ENCODE results near the gene TMEM107. TPM values are rescaled to one million over a fixed set of nuclear protein-coding genes. Genes with fewer than 3 reads are reported as not detected.

The TMEM107 gene
- total RNA-seq, 4 donors from 2014 or later, result 13.7 to 21.4 (median 19.4) TPM

- no peak overlapping the region for H3K27ac ChIP-seq
These were observed 28.3 kb downstream of the TMEM107 start for GRCh38 chr17:8147805-8148404.

DNA sequence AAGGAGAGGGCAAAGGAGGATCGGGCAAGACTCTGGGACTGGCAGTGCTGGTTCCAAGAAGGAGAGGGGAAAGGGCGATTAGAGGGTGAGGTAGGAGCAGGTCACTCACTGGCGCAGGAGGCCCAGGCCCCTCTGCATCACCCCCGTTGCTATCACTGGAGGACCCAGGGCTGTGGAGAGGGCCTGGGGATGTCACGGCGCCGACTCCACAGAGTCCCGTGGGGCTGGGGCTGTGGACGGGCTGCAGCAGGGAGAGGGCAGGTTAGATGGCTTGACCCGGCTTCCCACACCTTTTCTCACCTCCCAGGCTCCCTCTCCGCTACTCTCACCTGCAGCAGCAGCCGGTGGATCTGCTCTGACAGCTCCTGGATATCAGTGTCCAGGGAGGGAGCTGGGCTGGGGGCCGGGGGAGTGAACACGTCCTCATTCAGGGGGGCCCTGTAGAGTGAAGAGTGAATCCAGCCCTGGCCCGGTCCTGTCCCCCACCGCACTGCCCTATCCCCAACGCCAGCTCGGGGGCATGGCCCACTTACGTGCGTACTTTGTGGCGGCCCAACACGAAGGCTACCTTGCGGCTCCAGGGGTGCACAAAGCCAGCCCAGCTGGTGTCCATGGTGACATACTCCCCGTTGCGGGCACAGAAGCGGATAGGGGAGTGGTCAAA is 28.9 kb downstream of the TMEM107 start:
- H3K27ac ChIP-seq, result no peak overlapping the region

More at GRCh38 chr17:8147805-8148404, 28.3 kb downstream of the TMEM107 start:
- Histone ChIP-seq H3K9me3 (no peaks in the 10 kb centered on the region), H3K4me1 (peaks cover 44% of the 10 kb centered on the region), H3K4me3 (no peak overlapping the region), H3K27me3 (no peaks in the 10 kb centered on the region), H3K36me3 (peaks cover 83% of the 10 kb centered on the region)
- TF ChIP-seq POLR2AphosphoS5 (IDR thresholded peaks at IDR 0.05) (no peak), POLR2A (IDR thresholded peaks at IDR 0.05) (no peak), EP300 (IDR thresholded peaks at IDR 0.05) (no peak)
- TF ChIP-seq, protein P1, sequence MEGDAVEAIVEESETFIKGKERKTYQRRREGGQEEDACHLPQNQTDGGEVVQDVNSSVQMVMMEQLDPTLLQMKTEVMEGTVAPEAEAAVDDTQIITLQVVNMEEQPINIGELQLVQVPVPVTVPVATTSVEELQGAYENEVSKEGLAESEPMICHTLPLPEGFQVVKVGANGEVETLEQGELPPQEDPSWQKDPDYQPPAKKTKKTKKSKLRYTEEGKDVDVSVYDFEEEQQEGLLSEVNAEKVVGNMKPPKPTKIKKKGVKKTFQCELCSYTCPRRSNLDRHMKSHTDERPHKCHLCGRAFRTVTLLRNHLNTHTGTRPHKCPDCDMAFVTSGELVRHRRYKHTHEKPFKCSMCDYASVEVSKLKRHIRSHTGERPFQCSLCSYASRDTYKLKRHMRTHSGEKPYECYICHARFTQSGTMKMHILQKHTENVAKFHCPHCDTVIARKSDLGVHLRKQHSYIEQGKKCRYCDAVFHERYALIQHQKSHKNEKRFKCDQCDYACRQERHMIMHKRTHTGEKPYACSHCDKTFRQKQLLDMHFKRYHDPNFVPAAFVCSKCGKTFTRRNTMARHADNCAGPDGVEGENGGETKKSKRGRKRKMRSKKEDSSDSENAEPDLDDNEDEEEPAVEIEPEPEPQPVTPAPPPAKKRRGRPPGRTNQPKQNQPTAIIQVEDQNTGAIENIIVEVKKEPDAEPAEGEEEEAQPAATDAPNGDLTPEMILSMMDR (IDR thresholded peaks at IDR 0.05), result no peak
- WGBS, result 95% methylated on average over 6 of the region's 13 CpGs
- DNase-seq (ENCODE audit: low spot score in 2 of 2), result no peak

DNA sequence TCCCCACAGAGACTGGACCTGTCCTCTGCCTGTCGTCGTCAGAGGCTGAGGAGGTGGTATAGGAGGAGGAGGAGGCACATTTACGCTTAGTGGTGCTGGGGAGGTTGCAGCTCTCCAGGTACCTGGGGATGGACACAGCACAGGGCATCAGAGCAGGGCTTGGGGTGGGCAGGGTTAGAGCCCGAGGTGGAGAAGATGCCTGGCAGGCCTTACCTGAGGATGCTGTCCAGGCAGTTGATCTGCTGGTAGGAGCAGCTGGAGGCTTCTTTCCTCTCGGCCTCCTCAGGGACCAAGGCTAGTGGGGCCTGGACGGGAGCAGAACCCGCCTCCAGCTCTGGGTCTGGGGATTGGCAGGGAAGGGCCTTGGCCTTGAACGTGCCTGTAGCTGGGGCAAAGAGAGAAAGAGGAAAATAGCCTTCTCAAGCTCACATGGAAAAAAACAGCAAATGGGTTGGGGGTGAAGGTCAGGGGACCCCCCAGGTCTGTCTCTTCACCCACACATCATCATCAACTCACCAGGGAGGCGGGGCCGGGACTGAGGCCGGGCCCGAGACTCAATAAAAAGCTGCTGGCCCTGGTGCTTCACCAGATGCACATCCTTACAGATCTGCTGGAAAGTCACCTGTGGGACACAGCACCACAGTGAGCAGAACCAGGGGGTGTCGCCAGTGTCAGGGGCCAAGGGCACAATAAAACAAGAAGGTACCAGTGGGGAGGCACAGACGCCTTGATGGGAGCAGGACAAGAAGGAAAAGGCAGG is 29.6 kb downstream of the TMEM107 start:
- H3K4me1 ChIP-seq, result peaks cover 44% of the 10 kb centered on the region
- TF ChIP-seq, protein P1 (IDR thresholded peaks at IDR 0.05), result no peak
- TF ChIP-seq POLR2A (IDR thresholded peaks at IDR 0.05) (no peak), EP300 (IDR thresholded peaks at IDR 0.05) (no peak), POLR2AphosphoS5 (IDR thresholded peaks at IDR 0.05) (no peak)
- WGBS, result 91% methylated on average over 14 of the region's 14 CpGs

More for the DNA sequence above, 28.9 kb downstream of the TMEM107 start:
- no peaks in the 10 kb centered on the region for H3K27me3 ChIP-seq
- no peak overlapping the region for H3K4me3 ChIP-seq
- 90% methylated on average over 26 of the region's 26 CpGs for WGBS
- H3K36me3 ChIP-seq, result peaks cover 90% of the 10 kb centered on the region
- no peaks in the 10 kb centered on the region for H3K9me3 ChIP-seq
- peak in 1 of 2 donors; percentile 73 for DNase-seq (ENCODE audit: low spot score in 2 of 2)
- H3K4me1 ChIP-seq, result peaks cover 44% of the 10 kb centered on the region
- TF ChIP-seq EP300 (IDR thresholded peaks at IDR 0.05) (no peak), POLR2A (IDR thresholded peaks at IDR 0.05) (no peak), POLR2AphosphoS5 (IDR thresholded peaks at IDR 0.05) (no peak)
- TF ChIP-seq, protein P1 (IDR thresholded peaks at IDR 0.05), result no peak

DNA sequence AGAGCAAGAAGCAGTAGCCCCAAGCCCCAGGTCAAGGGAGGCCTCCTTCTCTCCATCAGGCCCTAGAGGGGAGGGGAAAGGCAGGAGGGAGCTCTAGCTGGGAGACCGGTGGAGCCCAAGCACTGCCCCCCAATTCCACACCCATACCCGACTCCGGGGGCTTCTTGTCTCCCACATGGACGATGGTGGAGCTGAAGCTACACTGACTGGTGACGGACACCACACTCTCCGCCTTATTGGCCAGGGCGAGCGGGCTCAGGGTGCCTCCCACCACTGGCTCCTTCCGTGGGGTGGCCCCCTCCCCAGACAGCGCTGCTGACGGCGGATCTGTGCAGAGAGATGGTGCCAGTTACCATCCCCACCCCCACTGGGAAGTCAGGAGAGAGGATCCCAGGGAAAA is 30.4 kb downstream of the TMEM107 start:
- H3K27ac ChIP-seq, result no peak overlapping the region
- H3K4me1 ChIP-seq, result peaks cover 39% of the 10 kb centered on the region
- H3K36me3 ChIP-seq, result peaks cover 100% of the 10 kb centered on the region
- H3K27me3 ChIP-seq, result no peaks in the 10 kb centered on the region
- no peak overlapping the region for H3K4me3 ChIP-seq
- no peak for TF ChIP-seq POLR2AphosphoS5 (IDR thresholded peaks at IDR 0.05)
- no peak for TF ChIP-seq POLR2A (IDR thresholded peaks at IDR 0.05)
- no peak for TF ChIP-seq EP300 (IDR thresholded peaks at IDR 0.05)
- TF ChIP-seq, protein P1 (IDR thresholded peaks at IDR 0.05), result no peak
- no peaks in the 10 kb centered on the region for H3K9me3 ChIP-seq
- DNase-seq (ENCODE audit: low spot score in 2 of 2), result peak in 1 of 2 donors; percentile 67
- WGBS, result 90% methylated on average over 9 of the region's 12 CpGs

More for the DNA sequence above, 29.6 kb downstream of the TMEM107 start:
- H3K36me3 ChIP-seq, result peaks cover 97% of the 10 kb centered on the region
- no peak overlapping the region for H3K27ac ChIP-seq
- peak in 1 of 2 donors; percentile 67 for DNase-seq (ENCODE audit: low spot score in 2 of 2)
- H3K4me3 ChIP-seq, result no peak overlapping the region
- H3K27me3 ChIP-seq, result no peaks in the 10 kb centered on the region
- no peaks in the 10 kb centered on the region for H3K9me3 ChIP-seq
